GM03348 (cell line): ENCODE data around the gene AMPD3.

Source experiments
- DNase-seq: peaks from one replicate; pipeline ENCODE4 v3.0.0; 2012; ENCODE audit warnings: low spot score

Gene AMPD3

DNA sequence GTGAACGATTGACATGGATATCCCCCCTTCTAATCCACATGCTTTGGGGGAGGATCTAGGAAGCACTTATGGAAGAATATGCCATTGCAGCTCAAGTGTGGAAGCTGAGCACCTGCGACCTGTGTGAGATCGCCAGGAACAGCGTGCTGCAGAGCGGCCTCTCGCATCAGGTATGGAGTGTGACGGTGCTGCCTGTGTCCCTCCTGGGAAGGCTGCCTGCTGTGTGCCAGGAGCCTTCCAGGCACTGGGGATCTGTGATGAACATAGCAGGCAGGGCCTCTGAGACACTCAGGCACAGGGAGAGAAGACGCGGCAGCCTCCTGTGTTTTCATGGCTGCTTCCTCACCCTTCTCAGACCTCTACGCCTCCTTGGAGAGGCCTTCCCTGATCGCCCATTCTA lies 49.4 kb downstream of the AMPD3 start:
- DNase-seq: no peak

DNA sequence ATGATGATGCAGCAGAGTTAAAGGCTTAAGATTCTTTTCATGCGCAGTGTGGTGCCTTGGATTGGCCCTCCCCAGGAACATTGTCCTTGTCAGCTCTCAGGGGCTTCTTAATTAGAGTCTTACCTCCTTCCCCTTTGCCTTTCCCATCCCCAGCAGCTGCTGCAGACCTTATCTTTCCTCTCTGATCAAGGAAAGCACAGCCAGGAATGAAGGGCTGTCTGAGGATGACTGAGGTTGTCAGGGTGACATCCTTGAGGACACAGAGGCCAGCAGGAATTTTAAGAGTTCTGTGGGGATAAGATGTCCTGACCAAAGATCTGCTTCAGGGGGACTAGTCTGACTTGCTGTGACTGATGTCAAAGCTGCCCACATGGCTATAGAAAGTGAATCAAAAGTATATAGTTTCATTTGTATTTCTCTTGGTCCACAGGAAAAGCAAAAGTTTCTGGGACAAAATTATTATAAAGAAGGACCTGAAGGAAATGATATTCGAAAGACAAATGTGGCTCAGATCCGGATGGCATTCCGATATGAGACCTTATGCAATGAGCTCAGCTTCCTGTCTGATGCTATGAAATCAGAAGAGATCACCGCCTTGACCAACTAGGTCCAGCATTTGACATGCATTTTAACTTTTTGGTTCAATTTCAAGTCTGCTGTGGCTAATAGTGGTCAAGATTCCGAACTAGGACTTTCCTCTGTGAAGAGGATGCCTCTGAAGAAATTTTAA lies 50.4 kb downstream of the AMPD3 start:
- DNase-seq: no peak

DNA sequence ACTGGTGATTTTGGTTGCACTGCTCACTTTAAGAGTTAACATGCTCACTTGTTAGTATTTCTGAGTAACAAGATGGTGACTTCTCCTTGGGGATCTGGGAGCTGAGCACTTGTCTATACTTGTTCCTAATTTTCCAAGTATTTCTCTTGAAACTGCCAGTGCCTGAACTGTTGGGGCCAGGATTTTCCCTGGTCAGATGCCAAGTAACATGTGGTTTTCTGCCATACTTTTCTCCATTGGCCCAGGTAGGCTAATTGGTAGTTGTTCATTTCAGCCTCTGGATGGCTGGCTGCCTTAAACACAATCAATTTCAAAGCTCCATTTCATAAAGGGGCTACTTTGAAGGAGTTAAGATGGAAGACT lies 50.9 kb downstream of the AMPD3 start:
- no peak for DNase-seq

DNA sequence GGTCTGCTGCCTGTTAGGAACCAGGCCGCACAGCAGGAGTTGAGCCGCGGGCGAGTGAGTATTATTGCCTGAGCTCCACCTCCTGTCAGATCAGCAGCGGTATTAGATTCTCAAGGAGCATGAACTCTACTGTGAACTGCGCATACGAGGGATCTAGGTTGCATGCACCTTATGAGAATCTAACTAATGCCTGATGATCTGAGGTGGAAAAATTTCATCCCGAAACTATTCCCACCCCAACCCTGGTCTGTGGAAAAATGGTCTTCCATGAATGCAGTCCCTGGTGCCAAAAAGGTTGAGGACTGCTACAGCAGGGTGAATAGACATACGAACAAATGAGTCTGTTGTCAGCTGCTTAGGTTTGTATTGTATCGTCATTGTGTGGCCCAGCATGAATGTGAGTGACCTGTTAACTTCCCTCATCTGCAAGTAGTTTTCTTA lies 56.1 kb downstream of the AMPD3 start:
- DNase-seq: no peak

DNA sequence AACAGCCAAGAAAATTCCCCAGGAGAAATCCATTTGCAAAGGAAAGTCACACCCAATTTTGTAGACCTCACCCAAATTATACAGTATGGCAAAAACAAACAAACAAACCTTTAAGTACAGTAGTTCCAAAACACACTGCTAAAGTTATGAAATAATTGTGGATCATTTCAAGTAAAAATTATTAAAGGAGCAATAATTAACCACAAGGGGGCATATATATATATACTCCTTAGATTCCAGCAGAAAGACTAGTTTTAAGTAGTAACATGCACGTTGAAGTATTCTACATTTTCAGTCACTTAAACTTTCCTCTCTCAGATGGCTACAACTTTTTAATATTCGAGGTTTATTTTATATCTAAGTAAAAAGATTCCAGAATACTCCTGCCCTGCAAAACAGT lies 59.1 kb downstream of the AMPD3 start:
- DNase-seq: peak; percentile 42

DNA sequence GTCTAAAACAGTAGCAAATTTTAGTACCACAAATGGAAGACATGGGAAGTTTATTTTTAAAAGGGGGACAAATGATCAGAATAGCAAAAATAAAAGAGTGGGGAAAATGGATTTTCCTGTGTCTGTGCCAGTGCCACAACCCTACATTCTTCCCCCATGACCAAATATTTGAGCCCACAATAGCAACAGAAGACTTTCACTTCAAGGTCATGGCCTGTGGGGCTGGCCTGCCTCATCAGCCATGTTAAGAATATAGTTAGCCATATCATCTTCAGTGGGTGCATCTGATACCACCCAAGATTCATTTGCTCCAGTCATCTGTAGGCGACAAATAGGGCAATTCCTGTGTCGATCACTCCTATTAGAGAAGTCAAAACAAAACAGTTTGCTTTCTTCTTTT lies 59.6 kb downstream of the AMPD3 start:
- DNase-seq: peak; percentile 32

DNA sequence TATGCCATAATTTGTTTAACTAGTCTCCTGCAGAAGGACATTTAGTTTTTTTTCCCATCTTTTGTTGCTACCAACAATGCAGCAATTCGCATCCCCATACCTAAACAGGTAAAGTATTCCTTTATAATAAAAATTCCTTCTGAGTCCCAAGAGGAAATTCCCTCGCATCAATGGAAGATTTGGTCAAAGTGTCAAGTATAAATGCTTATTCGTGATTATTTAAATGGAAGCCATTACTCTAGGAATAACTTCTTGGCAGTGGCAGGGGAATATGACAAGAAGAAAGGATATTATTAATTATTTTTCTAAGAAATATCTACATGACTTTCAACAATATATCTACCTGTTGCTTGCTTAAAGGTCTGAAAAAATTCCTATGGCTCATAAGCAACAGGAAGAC lies 60.4 kb downstream of the AMPD3 start:
- no peak for DNase-seq

DNA sequence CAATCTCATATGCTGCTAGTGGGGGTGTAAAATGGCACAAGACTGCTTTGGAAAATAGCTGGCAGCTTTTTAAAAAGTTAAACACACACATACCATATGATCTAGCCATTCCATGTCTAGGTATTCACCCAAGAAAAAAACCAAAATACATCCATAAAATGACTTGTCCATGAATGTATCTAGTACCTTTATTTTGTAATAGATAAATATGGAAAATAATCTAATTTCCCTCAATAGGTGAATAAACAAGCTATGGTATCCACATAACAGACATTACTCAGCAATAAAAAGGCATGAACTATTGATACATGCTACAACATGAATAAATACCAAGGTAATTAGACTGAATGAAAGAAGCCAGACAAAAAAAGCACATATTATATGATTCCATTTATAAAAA lies 63.1 kb downstream of the AMPD3 start:
- no peak for DNase-seq

DNA sequence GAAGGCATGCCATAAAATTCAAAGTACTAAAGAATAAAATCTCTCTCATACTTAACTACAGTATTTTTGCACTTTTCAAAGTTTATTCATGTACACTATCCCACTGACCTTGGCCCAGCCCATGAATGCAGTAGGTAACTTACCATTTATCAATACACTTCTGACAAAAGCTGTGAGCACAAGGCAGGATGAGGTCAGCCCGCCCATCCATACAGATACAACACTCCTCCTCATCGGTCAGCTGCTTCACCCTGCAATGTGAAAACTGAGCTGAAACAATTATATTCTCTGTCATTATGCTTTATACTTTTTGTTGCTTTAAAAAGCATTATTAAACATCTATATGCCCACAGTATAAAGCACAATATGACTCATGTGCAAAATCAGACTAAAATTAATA lies 63.8 kb downstream of the AMPD3 start:
- no peak for DNase-seq

DNA sequence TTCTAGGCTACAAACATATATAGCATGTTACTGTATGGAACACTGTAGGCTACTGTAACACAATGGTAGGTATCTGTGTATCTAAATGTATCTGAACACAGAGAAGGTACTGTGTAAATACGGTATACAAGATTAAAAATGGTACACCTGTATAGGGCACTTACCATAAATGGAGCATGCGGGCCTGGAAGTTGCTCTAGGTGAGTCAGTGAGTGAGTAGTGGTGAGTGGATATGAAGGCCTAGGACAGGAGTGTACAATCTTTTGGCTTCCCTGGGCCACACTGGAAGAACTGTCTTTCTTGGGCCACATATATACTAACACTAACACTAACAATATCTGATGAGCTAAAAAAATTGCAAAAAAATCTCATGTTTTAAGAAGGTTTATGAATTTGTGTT lies 64.6 kb downstream of the AMPD3 start:
- DNase-seq: no peak

DNA sequence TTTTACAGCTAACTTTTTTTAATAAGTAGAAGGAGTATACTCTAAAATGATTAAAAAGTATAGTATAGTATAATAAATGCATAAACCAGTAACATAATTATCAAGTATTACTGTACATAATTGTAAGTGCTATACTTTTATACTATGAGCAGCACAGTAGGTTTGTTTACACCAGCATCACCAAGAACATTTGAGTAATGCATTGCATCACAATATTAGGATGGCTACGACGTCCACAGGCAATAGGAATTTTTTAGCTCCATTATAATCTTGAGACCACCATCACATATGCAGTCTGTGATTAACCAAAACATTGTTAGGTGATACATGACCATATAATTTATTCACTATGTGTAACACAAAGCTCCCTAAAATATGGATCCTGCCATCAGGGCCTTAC lies 65.5 kb downstream of the AMPD3 start:
- DNase-seq: no peak

DNA sequence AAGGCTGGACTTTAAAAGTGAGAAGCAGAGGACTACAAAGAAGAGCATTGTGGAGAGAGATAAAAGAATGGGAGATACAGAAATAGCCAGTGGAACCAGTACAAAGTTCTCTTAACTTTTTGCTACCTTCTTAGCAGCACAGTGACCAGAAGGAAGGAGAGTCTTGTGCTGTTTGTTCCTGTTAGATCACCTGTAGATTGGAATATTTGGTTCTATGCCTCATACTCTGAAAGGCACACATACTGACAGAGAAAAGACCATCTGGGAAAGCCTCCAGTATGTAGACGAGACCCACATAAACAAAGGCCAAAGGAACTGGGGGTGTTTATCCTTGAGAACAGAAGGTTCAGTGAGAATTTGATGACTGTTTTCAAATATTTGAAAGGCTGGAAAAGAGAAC lies 67.2 kb downstream of the AMPD3 start:
- DNase-seq: no peak

DNA sequence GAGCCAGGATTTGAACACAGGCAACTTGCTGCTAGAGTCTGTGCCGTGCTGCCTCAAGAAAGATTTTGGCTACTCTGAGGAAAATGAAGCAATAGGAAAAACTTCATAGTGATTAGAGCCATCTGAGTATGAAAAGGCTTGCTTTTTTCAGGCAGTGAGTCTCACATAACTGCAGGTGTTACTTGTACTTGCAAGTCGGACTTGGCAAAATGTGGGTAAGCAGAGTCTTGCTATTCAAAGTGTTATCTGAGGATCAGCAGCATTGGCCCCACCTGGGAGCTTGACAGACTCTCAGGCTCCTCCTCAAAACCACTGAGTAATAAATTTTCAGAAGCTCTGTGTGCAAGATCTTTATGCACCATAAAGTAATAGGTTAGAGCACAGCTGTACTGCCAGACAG lies 67.9 kb downstream of the AMPD3 start:
- no peak for DNase-seq

DNA sequence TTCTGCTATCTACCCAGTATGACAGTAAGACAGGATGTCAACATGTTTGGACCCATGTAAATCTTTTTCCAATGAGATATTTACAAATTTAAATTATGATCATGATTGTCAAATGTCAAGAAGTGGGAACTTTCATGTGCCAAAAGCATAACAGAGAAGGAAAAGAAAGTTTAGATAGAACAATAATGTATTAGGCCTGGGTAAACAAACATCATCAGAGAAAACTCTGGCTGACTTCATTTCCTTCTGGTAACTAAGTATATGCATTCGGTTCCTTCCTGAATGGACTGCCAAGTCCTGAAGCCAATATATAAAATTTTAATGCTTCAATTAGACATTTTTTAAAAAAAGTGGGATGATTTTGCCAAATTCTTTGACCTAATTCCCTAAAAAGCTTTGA lies 69.4 kb downstream of the AMPD3 start:
- DNase-seq: no peak

DNA sequence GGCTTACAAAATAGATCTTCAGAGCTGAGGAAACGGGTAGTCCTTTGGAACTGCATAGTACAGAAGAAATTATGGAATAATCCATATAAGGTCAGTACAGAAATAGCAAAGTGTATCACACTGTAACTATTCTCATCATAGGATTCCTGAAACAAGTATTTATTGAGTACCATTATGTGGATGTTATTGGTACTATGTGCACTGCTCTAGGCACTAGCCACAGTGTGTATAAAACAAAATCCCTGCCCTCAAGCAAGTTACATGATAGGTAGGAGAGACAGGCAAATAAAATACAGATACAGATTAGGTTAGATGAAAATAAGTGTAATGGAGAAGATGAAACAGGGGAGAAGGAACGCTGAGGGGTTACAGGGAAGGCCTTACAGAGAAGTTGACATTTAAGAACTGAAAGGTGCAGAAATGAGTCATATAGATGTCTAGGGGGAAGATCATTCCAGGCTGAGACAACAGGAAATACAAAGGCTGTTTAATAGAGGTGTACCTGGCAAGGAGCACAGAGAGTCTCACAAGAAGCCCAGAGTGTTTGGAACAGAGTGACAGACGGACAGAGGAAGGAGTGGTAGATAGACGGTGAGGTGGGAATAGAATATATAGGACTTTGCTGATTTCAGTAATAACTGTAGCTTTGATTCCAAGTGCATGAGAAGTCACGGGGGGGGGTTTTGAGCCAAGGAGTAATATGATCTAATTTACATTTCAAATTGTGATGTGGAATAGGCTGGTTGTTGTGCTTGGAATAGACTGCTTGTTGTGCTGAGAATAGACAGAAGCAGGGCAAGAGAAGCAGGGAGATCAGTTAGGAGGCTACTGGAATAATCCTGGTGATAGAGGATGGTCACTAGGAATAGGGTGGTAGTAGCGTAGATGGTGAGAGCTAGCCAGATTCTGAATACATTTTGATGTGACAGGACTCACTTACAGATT lies 72.2 kb downstream of the AMPD3 start:
- no peak for DNase-seq

DNA sequence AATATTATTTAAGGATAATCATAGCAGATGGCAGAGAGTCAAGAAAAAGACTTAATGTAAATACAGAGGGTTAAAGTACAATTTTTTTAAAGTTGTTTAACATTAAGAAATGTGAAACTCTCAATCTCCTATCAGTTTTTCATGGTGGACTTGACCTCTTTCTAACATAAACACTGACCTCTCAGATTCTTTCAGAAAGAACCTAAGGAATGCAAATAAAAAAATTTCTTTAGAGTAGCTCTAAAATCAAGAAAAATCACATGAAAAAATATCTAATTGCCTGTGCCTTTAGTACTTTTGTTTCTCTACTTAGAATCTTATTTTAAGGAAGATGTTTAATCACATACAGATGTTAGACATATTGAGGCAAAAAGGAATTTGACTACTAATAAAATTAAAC lies 73.1 kb downstream of the AMPD3 start:
- peak; percentile 19 for DNase-seq

DNA sequence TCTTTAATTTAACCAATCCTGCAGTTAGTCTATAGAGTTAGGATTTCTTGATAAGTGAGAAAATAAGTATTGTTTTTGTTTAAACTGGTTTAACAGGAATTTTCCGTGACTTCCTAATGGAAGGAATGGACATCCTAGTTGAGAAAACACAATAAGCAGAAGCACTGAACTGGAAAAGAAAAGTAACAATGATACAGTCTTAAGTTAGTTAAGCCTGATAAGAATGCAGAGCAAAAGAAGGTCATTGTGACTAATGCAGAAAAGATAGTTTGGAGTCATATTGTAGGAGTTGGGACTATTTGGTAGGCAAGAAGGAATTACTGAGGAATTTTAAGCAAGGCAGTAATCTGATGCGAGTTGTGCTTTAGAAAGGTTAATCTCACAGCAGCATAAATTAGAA lies 74.2 kb downstream of the AMPD3 start:
- DNase-seq: peak; percentile 26

DNA sequence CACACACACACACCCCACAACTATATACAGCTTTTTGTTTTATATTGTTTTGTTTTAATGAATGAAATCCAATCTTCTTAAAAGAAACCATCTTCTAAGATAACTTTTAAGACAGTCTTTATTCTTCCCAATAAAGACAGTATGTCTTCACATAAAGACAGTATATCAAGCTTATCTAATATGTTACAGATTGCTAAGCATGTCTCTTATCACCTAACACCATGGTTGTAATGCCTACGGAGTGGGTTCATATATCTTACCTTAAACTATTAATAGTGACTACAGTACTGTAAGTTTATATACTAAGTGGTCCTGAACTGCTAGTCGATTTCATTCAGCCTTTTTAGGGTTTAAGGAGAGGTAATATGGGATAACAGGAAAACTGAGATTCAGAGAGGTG lies 77.5 kb downstream of the AMPD3 start:
- DNase-seq: no peak

DNA sequence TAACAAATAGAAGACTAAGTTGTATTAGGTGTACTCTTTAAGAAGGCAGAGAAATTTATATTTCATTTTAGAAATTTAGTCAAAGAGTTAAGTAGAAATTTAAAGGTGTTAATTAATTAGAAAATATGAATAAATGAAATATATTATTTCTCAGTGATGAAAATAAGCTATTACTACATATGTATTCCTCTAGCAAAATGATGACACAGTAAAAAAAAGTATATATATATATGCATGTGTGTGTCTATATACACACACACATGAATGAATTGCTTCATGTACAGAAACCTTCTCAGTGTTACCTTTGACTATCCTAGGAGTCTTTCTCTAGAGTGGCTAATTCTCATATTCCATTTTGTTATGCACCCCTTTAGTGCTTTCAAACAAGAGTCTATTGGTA lies 78.3 kb downstream of the AMPD3 start:
- DNase-seq: no peak

DNA sequence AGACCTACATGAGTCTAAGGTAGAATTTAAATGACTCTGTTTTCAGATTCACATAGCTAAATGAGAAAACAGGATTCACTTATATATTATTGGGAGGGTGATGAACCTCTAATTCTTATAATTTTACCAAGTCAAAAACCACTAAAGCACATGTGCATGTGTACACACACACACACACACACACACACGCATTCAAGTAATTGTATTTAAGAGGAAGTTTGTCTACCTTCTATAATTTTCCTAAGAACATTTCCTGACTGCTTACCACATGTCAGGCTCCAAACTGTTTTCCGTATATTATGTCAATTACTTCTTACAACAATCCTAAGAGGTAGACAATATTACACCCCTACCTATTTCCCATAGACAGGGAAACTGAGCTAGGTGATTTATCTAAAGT lies 79.3 kb downstream of the AMPD3 start:
- no peak for DNase-seq

DNA sequence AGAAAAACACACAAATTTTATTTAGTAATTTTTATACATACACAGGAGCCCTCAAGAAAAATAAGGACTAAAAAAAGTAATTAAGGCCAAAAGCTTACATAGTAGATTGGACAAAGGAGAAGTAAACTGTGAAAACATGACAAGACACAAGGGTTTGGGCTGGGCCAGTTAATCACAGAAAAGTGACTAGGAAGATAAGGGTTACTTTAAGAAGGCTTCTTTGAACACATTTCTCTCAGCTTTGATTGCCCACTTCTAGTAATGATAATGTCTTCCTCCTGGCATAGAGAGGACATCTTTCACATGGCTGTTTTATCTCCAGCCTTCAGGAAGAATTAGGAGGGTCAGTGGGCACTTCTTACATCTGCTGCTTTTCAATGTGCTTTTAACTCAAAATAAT lies 82.5 kb downstream of the AMPD3 start:
- no peak for DNase-seq

DNA sequence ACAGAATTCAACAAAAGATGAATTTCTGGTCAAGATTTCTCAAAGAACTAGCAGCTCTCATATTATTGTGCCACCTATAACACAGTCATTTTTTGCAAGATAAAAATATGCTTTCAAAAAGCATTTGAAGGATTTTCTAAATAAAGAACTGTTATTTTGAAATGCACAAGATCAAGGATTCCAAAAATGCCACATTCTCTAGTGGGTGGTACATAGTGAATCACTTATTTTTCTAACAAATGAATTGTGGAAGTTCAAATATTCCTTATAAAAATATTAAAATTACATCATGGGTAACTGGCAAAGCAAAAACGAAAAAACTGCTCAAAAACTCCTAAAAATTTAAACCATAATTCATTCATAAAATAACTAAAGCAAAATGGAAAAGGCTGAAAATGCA lies 83.9 kb downstream of the AMPD3 start:
- DNase-seq: no peak

DNA sequence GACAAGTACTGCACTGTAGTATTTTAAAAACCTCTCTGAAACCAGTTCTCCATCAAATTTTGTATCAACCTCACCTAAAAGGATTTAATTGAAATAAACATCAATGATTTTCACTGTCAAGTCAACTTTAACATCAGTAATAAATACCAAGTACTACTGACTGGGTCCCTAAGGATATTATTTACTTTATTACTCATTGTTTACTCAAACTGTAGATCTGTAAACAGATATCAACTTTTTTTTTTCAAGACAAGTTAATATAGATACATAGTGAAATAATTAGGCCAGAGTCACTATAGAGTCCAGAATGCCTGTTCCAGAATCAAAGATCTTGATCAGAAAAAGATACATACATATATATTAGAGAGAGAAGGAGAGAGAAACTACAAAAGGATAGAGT lies 84.3 kb downstream of the AMPD3 start:
- DNase-seq: no peak

DNA sequence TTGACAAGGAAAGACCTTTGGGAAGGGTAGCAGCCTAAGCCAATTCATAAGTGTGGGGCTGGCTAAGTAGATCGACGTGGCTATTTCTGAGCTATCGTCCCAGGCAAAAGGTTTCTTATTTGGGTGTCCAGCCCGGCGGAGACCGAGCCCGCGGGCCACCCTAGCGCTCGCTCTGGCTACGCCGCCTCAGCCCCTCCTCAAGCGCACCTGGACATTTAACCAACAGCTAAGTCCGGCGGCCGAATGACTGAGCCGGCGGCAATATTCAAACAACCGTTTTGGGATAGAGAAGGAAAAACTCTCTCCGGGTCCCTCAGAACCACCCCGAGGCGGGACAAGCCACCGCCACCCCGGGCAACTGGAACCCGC lies 85.5 kb downstream of the AMPD3 start:
- peak; percentile 45 for DNase-seq
